K562 (cell line): ENCODE measurements around the gene PLA2R1. TPM values are rescaled to one million over a fixed set of nuclear protein-coding genes. Genes with fewer than 3 reads are reported as not detected.

Source experiments
- ATAC-seq: fragments of 200-7000 bp; cut with Tn5 transposase; 3 replicates; pipeline ENCODE4 v1.9.1; 2020; ENCODE audit warnings: moderate library complexity
- BruUV-seq: library from RNA; stranded (reverse); fragments of 400-500 nt; replicated peaks from 2 replicates; lab custom pipeline; 2021; lab: Mats Ljungman, UMichigan
- CTCF ChIA-PET: fragments of 300-600 bp; formaldehyde crosslinking; extraction: SDS; loops from one replicate; lab custom pipeline; 2021; ENCODE audit warnings: low intra/inter-chr PET ratio; lab: Yijun Ruan, JAX
- POLR2A ChIA-PET: fragments of 300-600, 350-650 bp; sonication (Branson Sonifier 250); formaldehyde crosslinking; extraction: SDS; loops from one replicate; lab custom pipeline; 2021; ENCODE audit warnings: antibody characterized with exemption, inconsistent platforms; lab: Yijun Ruan, JAX
- DNase-seq, 4 experiments: peaks; one replicate each; pipeline versions ENCODE4 v3.0.0 to v3.0.0-alpha.2; 2011 to 2018; ENCODE audit warnings: low spot score in 3 of 4, mixed read lengths in 3 of 4; ENCODE audit errors: extremely low read depth in 1 of 4
- FAIRE-seq: peaks from 2 replicates; lab custom pipeline; 2011; peaks lifted over from hg19 to GRCh38; lab: Jason Lieb, UNC
- H2AFZ ChIP-seq: 2 replicates; pipeline ENCODE4 v1.6.0; 2011; ENCODE audit warnings: low read depth, low read length, control low read depth, inconsistent platforms
- H3K27ac ChIP-seq: fragments of 200-600 bp; 3 replicates; pipeline ENCODE4 v1.8.0; 2011; ENCODE audit warnings: low read depth, mild to moderate bottlenecking, control low read depth, inconsistent platforms, low read length, moderate library complexity, mixed read lengths; ENCODE audit errors: extremely low read depth
- H3K27me3 ChIP-seq, 2 experiments: fragments of 300-600 bp in 1 of 2; 2 replicates in 1 of 2; 3 replicates in 1 of 2; pipeline versions ENCODE4 v1.6.0 to v1.8.0; 2011; ENCODE audit warnings: inconsistent platforms in 2 of 2, low read length in 2 of 2, mild to moderate bottlenecking in 1 of 2, mixed read lengths in 1 of 2, moderate library complexity in 1 of 2; ENCODE audit not compliant: control insufficient read depth in 2 of 2, insufficient read depth in 2 of 2
- H3K36me3 ChIP-seq: fragments of 300-600 bp; 3 replicates; pipeline ENCODE4 v1.8.0; 2011; ENCODE audit warnings: mild to moderate bottlenecking, low read length, inconsistent platforms; ENCODE audit not compliant: control insufficient read depth, insufficient read depth
- H3K4me1 ChIP-seq, 2 experiments: fragments of 200-600 bp in 1 of 2; replicated peaks in 1 of 2; 2 replicates in 1 of 2; 3 replicates in 1 of 2; pipeline versions ENCODE4 v1.5.1 to v1.8.0; 2011; ENCODE audit warnings: inconsistent platforms in 2 of 2, low read length in 2 of 2, mild to moderate bottlenecking in 1 of 2, mixed read lengths in 1 of 2, moderate library complexity in 1 of 2; ENCODE audit not compliant: control insufficient read depth in 2 of 2, insufficient read depth in 2 of 2
- H3K4me2 ChIP-seq: 2 replicates; pipeline ENCODE4 v1.6.1; 2011; ENCODE audit warnings: low read length, control low read depth, inconsistent platforms, mixed read lengths; ENCODE audit not compliant: insufficient read depth
- H3K4me3 ChIP-seq: fragments of 200-600 bp; sonication (generic), shearing (Covaris generic); 2 replicates; pipeline ENCODE4 v1.5.1; 2016; ENCODE audit warnings: control low read depth, inconsistent platforms
- H3K79me2 ChIP-seq: fragments of 200-600 bp; 3 replicates; pipeline ENCODE4 v1.8.0; 2011; ENCODE audit warnings: low read length, inconsistent platforms; ENCODE audit not compliant: control insufficient read depth, insufficient read depth
- H3K9ac ChIP-seq, 2 experiments: 2 replicates each; pipeline versions ENCODE4 v1.6.0 to v1.6.1; 2011; ENCODE audit warnings: low read depth in 2 of 2, low read length in 2 of 2, control low read depth in 1 of 2, inconsistent platforms in 1 of 2, mild to moderate bottlenecking in 1 of 2, mixed read lengths in 1 of 2; ENCODE audit not compliant: insufficient read depth in 1 of 2
- H3K9me1 ChIP-seq: one replicate; pipeline ENCODE4 v1.6.0; 2011; ENCODE audit warnings: inconsistent platforms, mild to moderate bottlenecking, low read length, moderate library complexity; ENCODE audit not compliant: control insufficient read depth, insufficient read depth
- H3K9me3 ChIP-seq: replicated peaks from 2 replicates; pipeline ENCODE4 v1.5.1; 2011; ENCODE audit warnings: low read depth, low read length, inconsistent platforms; ENCODE audit not compliant: control insufficient read depth, insufficient read depth
- H4K20me1 ChIP-seq: replicated peaks from 2 replicates; pipeline ENCODE4 v1.6.1; 2011; ENCODE audit warnings: low read length, inconsistent platforms, mixed read lengths; ENCODE audit not compliant: control insufficient read depth, insufficient read depth
- ARHGAP35 ChIP-seq: fragments of 450-650 bp; IDR thresholded peaks from 2 replicates; pipeline ENCODE4 v1.6.1; 2018; ENCODE audit not compliant: partially characterized antibody
- ETV6 ChIP-seq, 3 experiments: fragments of 150-350 bp in 1 of 3; sonication (generic) in 1 of 3; formaldehyde crosslinking in 1 of 3; IDR thresholded peaks; 2 replicates each; pipeline versions ENCODE4 v1.6.1 to v1.8.0; 2014 to 2022; ENCODE audit warnings: borderline replicate concordance in 2 of 3, low read depth in 2 of 3, antibody characterized with exemption in 1 of 3, low read length in 1 of 3, mild to moderate bottlenecking in 1 of 3, missing genetic modification reagents in 1 of 3
- NCOA2 ChIP-seq, 2 experiments: fragments of 450-650 bp; IDR thresholded peaks; 2 replicates each; pipeline ENCODE4 v1.6.1; 2018; ENCODE audit warnings: mild to moderate bottlenecking in 2 of 2, moderate library complexity in 1 of 2; ENCODE audit not compliant: partially characterized antibody in 2 of 2
- NFXL1 ChIP-seq: fragments of 450-650 bp; formaldehyde crosslinking; IDR thresholded peaks from 2 replicates; pipeline ENCODE4 v1.4.0; 2021; ENCODE audit warnings: mild to moderate bottlenecking
- NR4A1 ChIP-seq, 2 experiments: fragments of 250-450 bp in 1 of 2; fragments of 450-650 bp in 1 of 2; sonication (Bioruptor Pico) in 1 of 2; IDR thresholded peaks; 2 replicates each; pipeline versions ENCODE4 v1.4.0 to v1.6.1; 2016 to 2020; ENCODE audit warnings: mild to moderate bottlenecking in 2 of 2, missing compliant biosample characterization in 1 of 2, missing genetic modification characterization in 1 of 2, moderate library complexity in 1 of 2
- POLR2AphosphoS5 ChIP-seq: IDR thresholded peaks from 2 replicates; pipeline ENCODE4 v1.6.1; 2011; ENCODE audit warnings: mild to moderate bottlenecking, low read depth, low read length, moderate library complexity; ENCODE audit not compliant: control insufficient read depth, insufficient read depth
- PRPF4 ChIP-seq: fragments of 200-400 bp; formaldehyde crosslinking; IDR thresholded peaks from one replicate; pipeline ENCODE4 v1.6.1; 2017; ENCODE audit warnings: low read length, low read depth, mild to moderate bottlenecking; ENCODE audit not compliant: insufficient read depth, poor library complexity, severe bottlenecking
- TEAD4 ChIP-seq, 2 experiments: sonication (generic) in 1 of 2; formaldehyde crosslinking in 1 of 2; IDR thresholded peaks; 2 replicates each; pipeline versions ENCODE4 v1.6.1 to v1.8.0; 2012 to 2022; ENCODE audit warnings: borderline replicate concordance in 1 of 2, inconsistent platforms in 1 of 2, low read length in 1 of 2, mild to moderate bottlenecking in 1 of 2, missing genetic modification reagents in 1 of 2
- TSC22D4 ChIP-seq: fragments of 450-650 bp; IDR thresholded peaks from 2 replicates; pipeline ENCODE4 v1.6.1; 2016; ENCODE audit warnings: missing genetic modification characterization, missing biosample characterization, control low read depth
- YY1 ChIP-seq, 3 experiments: IDR thresholded peaks; 2 replicates each; pipeline ENCODE4 v1.6.1; 2011; ENCODE audit warnings: low read length in 2 of 3, mild to moderate bottlenecking in 2 of 3, moderate library complexity in 2 of 3, borderline replicate concordance in 1 of 3, control low read depth in 1 of 3, low read depth in 1 of 3; ENCODE audit not compliant: insufficient read depth in 3 of 3, insufficient replicate concordance in 2 of 3, control insufficient read depth in 1 of 3, insufficient read length in 1 of 3; ENCODE audit errors: extremely low read depth in 1 of 3
- ZNF316 ChIP-seq: fragments of 450-650 bp; IDR thresholded peaks from 2 replicates; pipeline ENCODE4 v1.6.1; 2016
- ZNF77 ChIP-seq: fragments of 250-450 bp; sonication (Bioruptor Pico); IDR thresholded peaks from 2 replicates; pipeline ENCODE4 v1.5.0; 2020
- WGBS: fragments of 100-300 bp; shearing (Covaris generic); methylation state at CpG from one replicate; pipeline ENCODE4 v1.1.6; 2016; ENCODE audit warnings: low coverage, mixed read lengths; ENCODE audit not compliant: insufficient coverage; ENCODE audit errors: missing lambda C conversion rate; 5-methylcytosine and 5-hydroxymethylcytosine counted together
- in situ Hi-C: fragments of 300-500 bp; cut with MboI; formaldehyde crosslinking; loops from 4 replicates; pipeline ENCODE4 v1.15.0; 2018; ENCODE audit warnings: inconsistent platforms, mixed read lengths
- intact Hi-C: fragments of 100-400 bp; cut with micrococcal nuclease; formaldehyde crosslinking; loops from 2 replicates; pipeline ENCODE4 v1.14.2; 2022
- polyA plus RNA-seq, 8 experiments: library from polyadenylated mRNA; depleted of rRNA in 4 of 8; stranded (reverse) in 5 of 8; unstranded in 3 of 8; fragments of >200 nt; fragmentation: Nextera tagmentation in 2 of 8; fragmentation: Illumina TruSeq in 1 of 8; extraction: Ambion mirVana in 2 of 8; extraction: Trizol in 1 of 8; gene quantifications; 2 replicates each; pipeline versions ENCODE4 v1.2.1 to v1.2.3, GENCODE V29; 2011 to 2014; ENCODE audit warnings: inconsistent platforms in 1 of 8, missing spikeins in 1 of 8
- total RNA-seq, 7 experiments: library from RNA; depleted of rRNA in 6 of 7; stranded (reverse); fragments of >200 nt in 6 of 7; fragmentation: Illumina TruSeq in 2 of 7; extraction: Trizol in 2 of 7; gene quantifications; 2 replicates each; pipeline versions ENCODE4 v1.2.1 to v1.2.3, GENCODE V29; 2011 to 2021; ENCODE audit warnings: low replicate concordance in 1 of 7
- TF ChIP-seq, protein P1 (sequence below): fragments of 450-650 bp; IDR thresholded peaks from 2 replicates; pipeline ENCODE4 v1.6.1; 2016; ENCODE audit warnings: antibody characterized with exemption
- TF ChIP-seq, protein P2 (sequence below): sonication (generic); formaldehyde crosslinking; IDR thresholded peaks from 2 replicates; pipeline ENCODE4 v1.5.0; 2020; ENCODE audit warnings: missing genetic modification reagents
- TF ChIP-seq, protein P3 (sequence below): fragments of 250-450 bp; sonication (Bioruptor Pico); IDR thresholded peaks from 2 replicates; pipeline ENCODE4 v1.4.0; 2020
- TF ChIP-seq, protein P4 (sequence below): fragments of 200-800 bp; sonication (Bioruptor generic); IDR thresholded peaks from 2 replicates; pipeline ENCODE4 v1.6.1; 2017; ENCODE audit warnings: missing genetic modification characterization, missing compliant biosample characterization

The PLA2R1 gene
- total and polyA plus RNA-seq, 9 of the 15 experiments (the other 6 are each of a cell fraction or from before 2014, with no cell fraction given) = not detected

DNA sequence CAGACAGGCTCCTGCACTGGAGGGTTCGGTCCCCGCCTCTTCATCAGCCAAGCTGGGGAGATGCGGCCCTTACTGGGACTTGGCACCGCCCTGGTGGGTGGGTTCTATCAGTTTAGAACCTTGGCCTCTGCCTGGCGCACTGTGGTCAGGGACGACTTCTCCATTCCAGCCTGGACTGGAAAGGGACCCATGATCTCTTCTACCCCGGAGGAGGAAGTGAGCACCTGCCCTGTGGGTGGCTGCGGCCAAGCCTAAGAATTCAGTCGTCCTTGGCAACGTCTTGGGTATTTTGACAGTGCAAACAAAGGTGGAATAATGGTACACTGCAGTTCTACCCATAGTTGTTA is 157.5 kb downstream of the PLA2R1 start:
- in situ Hi-C loops = no loop called here
- no peaks in the 10 kb centered on the region for H3K36me3 ChIP-seq
- H3K4me2 ChIP-seq = peak overlapping the region; percentile 14; the same call in 1 of the 2 replicates
- 17% methylated on average over 9 of the region's 10 CpGs for WGBS
- H2AFZ ChIP-seq = peak overlapping the region; percentile 64; the same call in 1 of the 2 replicates
- no peaks in the 10 kb centered on the region for H4K20me1 ChIP-seq
- no peaks in the 10 kb centered on the region for H3K9me3 ChIP-seq
- no TSS peak for BruUV-seq
- ATAC-seq = no peak; the same call in 2 of the 3 replicates
- DNase-seq = no peak
- TF ChIP-seq, protein P1, sequence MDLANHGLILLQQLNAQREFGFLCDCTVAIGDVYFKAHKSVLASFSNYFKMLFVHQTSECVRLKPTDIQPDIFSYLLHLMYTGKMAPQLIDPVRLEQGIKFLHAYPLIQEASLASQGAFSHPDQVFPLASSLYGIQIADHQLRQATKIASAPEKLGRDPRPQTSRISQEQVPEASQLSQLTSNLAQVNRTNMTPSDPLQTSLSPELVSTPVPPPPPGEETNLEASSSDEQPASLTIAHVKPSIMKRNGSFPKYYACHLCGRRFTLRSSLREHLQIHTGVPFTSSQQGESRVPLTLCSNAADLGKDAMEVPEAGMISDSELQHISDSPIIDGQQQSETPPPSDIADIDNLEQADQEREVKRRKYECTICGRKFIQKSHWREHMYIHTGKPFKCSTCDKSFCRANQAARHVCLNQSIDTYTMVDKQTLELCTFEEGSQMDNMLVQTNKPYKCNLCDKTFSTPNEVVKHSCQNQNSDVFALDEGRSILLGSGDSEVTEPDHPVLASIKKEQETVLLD = no peak
- TF ChIP-seq ETV6 (IDR thresholded peaks at IDR 0.05; ENCODE audit: borderline replicate concordance in 1 of 2, low read depth in 2 of 2, low read length in 1 of 2) = no peak
- TF ChIP-seq ETV6 (CRISPR knock-in tag; IDR thresholded peaks at IDR 0.05; ENCODE audit: borderline replicate concordance) = no peak
- TF ChIP-seq PRPF4 = no peak
- TF ChIP-seq TSC22D4 (tag) = no peak
- TF ChIP-seq ZNF77 (CRISPR knock-in tag) = no peak
- TF ChIP-seq, protein P2, sequence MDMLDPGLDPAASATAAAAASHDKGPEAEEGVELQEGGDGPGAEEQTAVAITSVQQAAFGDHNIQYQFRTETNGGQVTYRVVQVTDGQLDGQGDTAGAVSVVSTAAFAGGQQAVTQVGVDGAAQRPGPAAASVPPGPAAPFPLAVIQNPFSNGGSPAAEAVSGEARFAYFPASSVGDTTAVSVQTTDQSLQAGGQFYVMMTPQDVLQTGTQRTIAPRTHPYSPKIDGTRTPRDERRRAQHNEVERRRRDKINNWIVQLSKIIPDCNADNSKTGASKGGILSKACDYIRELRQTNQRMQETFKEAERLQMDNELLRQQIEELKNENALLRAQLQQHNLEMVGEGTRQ (CRISPR knock-in tag) = no peak
- no peak for TF ChIP-seq ZNF316
- no peak for TF ChIP-seq NR4A1 (CRISPR knock-in tag; IDR thresholded peaks at IDR 0.05)
- no peak for TF ChIP-seq NR4A1 (tag; IDR thresholded peaks at IDR 0.05)
- no peak for TF ChIP-seq NFXL1 (CRISPR knock-in tag)
- TF ChIP-seq YY1 (IDR thresholded peaks at IDR 0.05; ENCODE audit: borderline replicate concordance in 1 of 3, control insufficient read depth in 1 of 3, extremely low read depth in 1 of 3, insufficient read depth in 3 of 3, insufficient read length in 1 of 3, insufficient replicate concordance in 2 of 3, low read depth in 1 of 3, low read length in 2 of 3) = no peak
- TF ChIP-seq TEAD4 (IDR thresholded peaks at IDR 0.05; ENCODE audit: low read length) = no peak
- no peak for TF ChIP-seq TEAD4 (CRISPR knock-in tag; IDR thresholded peaks at IDR 0.05; ENCODE audit: borderline replicate concordance)
- no peak for TF ChIP-seq ARHGAP35
- TF ChIP-seq, protein P3, sequence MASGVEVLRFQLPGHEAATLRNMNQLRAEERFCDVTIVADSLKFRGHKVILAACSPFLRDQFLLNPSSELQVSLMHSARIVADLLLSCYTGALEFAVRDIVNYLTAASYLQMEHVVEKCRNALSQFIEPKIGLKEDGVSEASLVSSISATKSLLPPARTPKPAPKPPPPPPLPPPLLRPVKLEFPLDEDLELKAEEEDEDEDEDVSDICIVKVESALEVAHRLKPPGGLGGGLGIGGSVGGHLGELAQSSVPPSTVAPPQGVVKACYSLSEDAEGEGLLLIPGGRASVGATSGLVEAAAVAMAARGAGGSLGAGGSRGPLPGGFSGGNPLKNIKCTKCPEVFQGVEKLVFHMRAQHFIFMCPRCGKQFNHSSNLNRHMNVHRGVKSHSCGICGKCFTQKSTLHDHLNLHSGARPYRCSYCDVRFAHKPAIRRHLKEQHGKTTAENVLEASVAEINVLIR (CRISPR knock-in tag) = no peak
- TF ChIP-seq, protein P4, sequence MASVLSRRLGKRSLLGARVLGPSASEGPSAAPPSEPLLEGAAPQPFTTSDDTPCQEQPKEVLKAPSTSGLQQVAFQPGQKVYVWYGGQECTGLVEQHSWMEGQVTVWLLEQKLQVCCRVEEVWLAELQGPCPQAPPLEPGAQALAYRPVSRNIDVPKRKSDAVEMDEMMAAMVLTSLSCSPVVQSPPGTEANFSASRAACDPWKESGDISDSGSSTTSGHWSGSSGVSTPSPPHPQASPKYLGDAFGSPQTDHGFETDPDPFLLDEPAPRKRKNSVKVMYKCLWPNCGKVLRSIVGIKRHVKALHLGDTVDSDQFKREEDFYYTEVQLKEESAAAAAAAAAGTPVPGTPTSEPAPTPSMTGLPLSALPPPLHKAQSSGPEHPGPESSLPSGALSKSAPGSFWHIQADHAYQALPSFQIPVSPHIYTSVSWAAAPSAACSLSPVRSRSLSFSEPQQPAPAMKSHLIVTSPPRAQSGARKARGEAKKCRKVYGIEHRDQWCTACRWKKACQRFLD (CRISPR knock-in tag) = no peak
- TF ChIP-seq NCOA2 (IDR thresholded peaks at IDR 0.05; ENCODE audit: partially characterized antibody in 2 of 2) = no peak
- no peak for TF ChIP-seq POLR2AphosphoS5
- peaks cover 0 to 11% of the 10 kb centered on the region in 2 experiments; a peak in 2 of 5 replicates for H3K4me1 ChIP-seq
- intact Hi-C loops = no loop called here
- ChIA-PET CTCF (no interaction called here), POLR2A (no interaction called here)
- H3K27me3 ChIP-seq = peaks cover 8 to 26% of the 10 kb centered on the region in 2 experiments; a peak in 4 of 5 replicates
- no peak overlapping the region for H3K27ac ChIP-seq
- 0 out of 4 replicates have a peak overlapping the region, but pooled peaks of 1 of the 2 experiments have one; percentile 4 for H3K9ac ChIP-seq
- no peak for FAIRE-seq
- H3K4me3 ChIP-seq = peak overlapping the region; percentile 15; the same call in 1 of the 2 replicates
- no peaks in the 10 kb centered on the region for H3K9me1 ChIP-seq
- no peaks in the 10 kb centered on the region for H3K79me2 ChIP-seq
